ENCODE data around the gene DOCK4.

GRCh38 chr7:111752022-111752582 lies 454.1 kb downstream of the DOCK4 start:
- TF ChIP-seq CTCF (IDR thresholded peaks at IDR 0.05), result peak in 5 of 6 experiments; percentile 26 to 62 (median 34)
- TF ChIP-seq POLR2A (IDR thresholded peaks at IDR 0.05), result no peak

Data from thyroid gland (tissue), 4 donors.